Measurements from ENCODE around the gene ERGIC3.

ERGIC3 gene

GRCh38 chr20:35561268-35561667 is 19.4 kb downstream of the ERGIC3 start:
- DNase-seq: peak in 24 of 51 donors; percentile 4 to 41 (median 16)

- no peak for DNase-seq
Observed at GRCh38 chr20:35561671-35562070, 19.8 kb downstream of the ERGIC3 start.

- DNase-seq: no peak
Observed at GRCh38 chr20:35562541-35563110, 20.7 kb downstream of the ERGIC3 start.

GRCh38 chr20:35563834-35564233 is 22.0 kb downstream of the ERGIC3 start:
- no peak for DNase-seq

GRCh38 chr20:35564905-35565304 is 23.0 kb downstream of the ERGIC3 start:
- DNase-seq: no peak

- DNase-seq: no peak
Observed at GRCh38 chr20:35568645-35569044, 26.8 kb downstream of the ERGIC3 start.

- DNase-seq: no peak
Observed at GRCh38 chr20:35571555-35571954, 29.7 kb downstream of the ERGIC3 start.

- no peak for DNase-seq
Observed at GRCh38 chr20:35572838-35573237, 31.0 kb downstream of the ERGIC3 start.

- no peak for DNase-seq
Observed at GRCh38 chr20:35575958-35576357, 34.1 kb downstream of the ERGIC3 start.

- DNase-seq: no peak
Observed at GRCh38 chr20:35576816-35577215, 34.9 kb downstream of the ERGIC3 start.

GRCh38 chr20:35578469-35578868 is 36.6 kb downstream of the ERGIC3 start:
- no peak for DNase-seq

GRCh38 chr20:35579196-35579595 is 37.3 kb downstream of the ERGIC3 start:
- DNase-seq: no peak

- DNase-seq: no peak
Observed at GRCh38 chr20:35582131-35582530, 40.3 kb downstream of the ERGIC3 start.

GRCh38 chr20:35582741-35583404 is 41.0 kb downstream of the ERGIC3 start:
- DNase-seq: no peak

- DNase-seq: no peak
Observed at GRCh38 chr20:35583636-35584560, 42.0 kb downstream of the ERGIC3 start.

- DNase-seq: no peak
Observed at GRCh38 chr20:35586751-35587425, 45.0 kb downstream of the ERGIC3 start.

GRCh38 chr20:35587436-35587835 is 45.6 kb downstream of the ERGIC3 start:
- DNase-seq: no peak

- no peak for DNase-seq
Observed at GRCh38 chr20:35588397-35588796, 46.5 kb downstream of the ERGIC3 start.

GRCh38 chr20:35592339-35592974 is 50.6 kb downstream of the ERGIC3 start:
- no peak for DNase-seq

- no peak for DNase-seq
Observed at GRCh38 chr20:35595456-35595855, 53.6 kb downstream of the ERGIC3 start.

GRCh38 chr20:35595901-35596300 is 54.0 kb downstream of the ERGIC3 start:
- DNase-seq: no peak
